ENCODE results near the gene DNAJC5.

DNA sequence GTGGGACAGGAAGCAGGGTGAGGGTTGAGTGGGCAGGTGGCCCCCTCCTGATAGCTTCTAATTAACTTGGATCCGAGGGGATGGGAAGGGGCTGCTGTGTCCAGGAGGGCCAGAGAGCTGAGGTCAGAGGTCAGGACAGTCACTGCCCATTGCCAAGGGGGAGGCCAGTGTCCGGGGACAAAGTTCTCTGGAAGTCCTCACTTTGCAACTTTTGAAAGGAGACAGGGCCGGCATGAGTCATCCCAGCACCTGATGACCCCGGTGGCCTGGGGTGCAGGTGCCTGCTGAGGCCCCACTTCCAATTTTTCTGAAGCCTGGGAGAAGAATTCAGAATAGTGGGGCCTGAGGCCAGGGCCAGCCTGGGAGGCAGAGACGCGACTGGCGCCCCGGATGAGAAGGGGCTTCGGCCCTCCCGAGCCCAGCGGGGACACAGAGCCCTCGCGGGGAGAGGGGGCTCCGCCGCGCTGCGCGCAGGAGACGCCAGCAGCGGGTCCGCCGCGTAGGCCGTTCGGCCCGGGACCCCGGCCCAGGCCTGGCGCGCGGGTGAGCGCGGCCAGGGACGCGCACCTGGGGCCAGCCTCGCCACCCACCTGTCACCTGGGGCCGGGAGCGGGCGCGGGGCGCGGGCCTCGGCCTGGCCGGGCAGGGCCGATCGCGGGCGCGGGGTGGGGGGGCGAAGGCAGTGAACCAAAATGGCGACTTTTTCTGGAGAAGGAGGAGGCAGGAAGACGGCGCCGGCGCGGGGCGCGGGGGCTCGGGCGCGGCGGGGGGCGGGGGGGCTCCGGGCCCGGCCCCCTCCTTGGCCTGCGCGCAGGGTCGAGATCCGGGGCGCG is 74.2 kb downstream of the DNAJC5 start:
- TF ChIP-seq, protein P1, sequence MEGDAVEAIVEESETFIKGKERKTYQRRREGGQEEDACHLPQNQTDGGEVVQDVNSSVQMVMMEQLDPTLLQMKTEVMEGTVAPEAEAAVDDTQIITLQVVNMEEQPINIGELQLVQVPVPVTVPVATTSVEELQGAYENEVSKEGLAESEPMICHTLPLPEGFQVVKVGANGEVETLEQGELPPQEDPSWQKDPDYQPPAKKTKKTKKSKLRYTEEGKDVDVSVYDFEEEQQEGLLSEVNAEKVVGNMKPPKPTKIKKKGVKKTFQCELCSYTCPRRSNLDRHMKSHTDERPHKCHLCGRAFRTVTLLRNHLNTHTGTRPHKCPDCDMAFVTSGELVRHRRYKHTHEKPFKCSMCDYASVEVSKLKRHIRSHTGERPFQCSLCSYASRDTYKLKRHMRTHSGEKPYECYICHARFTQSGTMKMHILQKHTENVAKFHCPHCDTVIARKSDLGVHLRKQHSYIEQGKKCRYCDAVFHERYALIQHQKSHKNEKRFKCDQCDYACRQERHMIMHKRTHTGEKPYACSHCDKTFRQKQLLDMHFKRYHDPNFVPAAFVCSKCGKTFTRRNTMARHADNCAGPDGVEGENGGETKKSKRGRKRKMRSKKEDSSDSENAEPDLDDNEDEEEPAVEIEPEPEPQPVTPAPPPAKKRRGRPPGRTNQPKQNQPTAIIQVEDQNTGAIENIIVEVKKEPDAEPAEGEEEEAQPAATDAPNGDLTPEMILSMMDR (conservative IDR thresholded peaks at IDR 0.05; ENCODE audit: low read depth in 2 of 2): no peak
- TF ChIP-seq, protein P2, sequence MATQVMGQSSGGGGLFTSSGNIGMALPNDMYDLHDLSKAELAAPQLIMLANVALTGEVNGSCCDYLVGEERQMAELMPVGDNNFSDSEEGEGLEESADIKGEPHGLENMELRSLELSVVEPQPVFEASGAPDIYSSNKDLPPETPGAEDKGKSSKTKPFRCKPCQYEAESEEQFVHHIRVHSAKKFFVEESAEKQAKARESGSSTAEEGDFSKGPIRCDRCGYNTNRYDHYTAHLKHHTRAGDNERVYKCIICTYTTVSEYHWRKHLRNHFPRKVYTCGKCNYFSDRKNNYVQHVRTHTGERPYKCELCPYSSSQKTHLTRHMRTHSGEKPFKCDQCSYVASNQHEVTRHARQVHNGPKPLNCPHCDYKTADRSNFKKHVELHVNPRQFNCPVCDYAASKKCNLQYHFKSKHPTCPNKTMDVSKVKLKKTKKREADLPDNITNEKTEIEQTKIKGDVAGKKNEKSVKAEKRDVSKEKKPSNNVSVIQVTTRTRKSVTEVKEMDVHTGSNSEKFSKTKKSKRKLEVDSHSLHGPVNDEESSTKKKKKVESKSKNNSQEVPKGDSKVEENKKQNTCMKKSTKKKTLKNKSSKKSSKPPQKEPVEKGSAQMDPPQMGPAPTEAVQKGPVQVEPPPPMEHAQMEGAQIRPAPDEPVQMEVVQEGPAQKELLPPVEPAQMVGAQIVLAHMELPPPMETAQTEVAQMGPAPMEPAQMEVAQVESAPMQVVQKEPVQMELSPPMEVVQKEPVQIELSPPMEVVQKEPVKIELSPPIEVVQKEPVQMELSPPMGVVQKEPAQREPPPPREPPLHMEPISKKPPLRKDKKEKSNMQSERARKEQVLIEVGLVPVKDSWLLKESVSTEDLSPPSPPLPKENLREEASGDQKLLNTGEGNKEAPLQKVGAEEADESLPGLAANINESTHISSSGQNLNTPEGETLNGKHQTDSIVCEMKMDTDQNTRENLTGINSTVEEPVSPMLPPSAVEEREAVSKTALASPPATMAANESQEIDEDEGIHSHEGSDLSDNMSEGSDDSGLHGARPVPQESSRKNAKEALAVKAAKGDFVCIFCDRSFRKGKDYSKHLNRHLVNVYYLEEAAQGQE (IDR thresholded peaks at IDR 0.05; ENCODE audit: unreplicated experiment): no peak
- TF ChIP-seq POLR2AphosphoS5 (IDR thresholded peaks at IDR 0.05; ENCODE audit: low read depth) (0 out of 2 replicates have a peak, but pooled peaks have one; percentile 23), EZH2 (IDR thresholded peaks at IDR 0.05; ENCODE audit: low read depth, unreplicated experiment) (no peak), NANOG (IDR thresholded peaks at IDR 0.05; ENCODE audit: borderline replicate concordance) (no peak)
